HepG2 (cell line): ENCODE data around the gene PLAAT3. TPM values are rescaled to one million over a fixed set of nuclear protein-coding genes. Genes with fewer than 3 reads are reported as not detected.

Experiments used
- DMTF1 ChIP-seq: sonication (generic); formaldehyde crosslinking; IDR thresholded peaks from 2 replicates; pipeline ENCODE4 v1.4.0; 2020; ENCODE audit warnings: mild to moderate bottlenecking, missing genetic modification reagents
- ETV5 ChIP-seq: IDR thresholded peaks from 2 replicates; pipeline ENCODE4 v1.6.1; 2018; ENCODE audit warnings: missing biosample characterization, missing genetic modification reagents, inconsistent platforms, borderline replicate concordance
- FOXA3 ChIP-seq: IDR thresholded peaks from 2 replicates; pipeline ENCODE4 v1.6.1; 2016; ENCODE audit warnings: missing genetic modification reagents, missing compliant biosample characterization
- HNRNPL ChIP-seq: fragments of 200-400 bp; formaldehyde crosslinking; IDR thresholded peaks from 2 replicates; pipeline ENCODE4 v1.6.1; 2017; ENCODE audit warnings: mild to moderate bottlenecking, low read depth, low read length
- JARID2 ChIP-seq: sonication (generic); formaldehyde crosslinking; IDR thresholded peaks from 2 replicates; pipeline ENCODE4 v1.8.1; 2023; ENCODE audit warnings: missing genetic modification reagents, inconsistent platforms; ENCODE audit not compliant: insufficient replicate concordance
- JUNB ChIP-seq: sonication (generic); formaldehyde crosslinking; IDR thresholded peaks from 2 replicates; pipeline ENCODE4 v1.8.0; 2022; ENCODE audit warnings: missing genetic modification reagents, mild to moderate bottlenecking, borderline replicate concordance
- MAFK ChIP-seq, 2 experiments: IDR thresholded peaks in 1 of 2; conservative IDR thresholded peaks in 1 of 2; 2 replicates each; pipeline ENCODE4 v1.6.1; 2011; ENCODE audit warnings: improper control_type of control experiment in 2 of 2, low read length in 2 of 2
- MIER2 ChIP-seq: IDR thresholded peaks from 2 replicates; pipeline ENCODE4 v1.6.1; 2016; ENCODE audit warnings: missing biosample characterization, missing genetic modification reagents
- NCOR1 ChIP-seq: fragments of 200-600 bp; sonication (generic); IDR thresholded peaks from 2 replicates; pipeline ENCODE4 v1.7.0; 2017; ENCODE audit warnings: antibody characterized with exemption, low read length, borderline replicate concordance
- NFIB ChIP-seq: sonication (generic); formaldehyde crosslinking; IDR thresholded peaks from 2 replicates; pipeline ENCODE4 v1.9.0; 2021; ENCODE audit warnings: missing genetic modification reagents, mild to moderate bottlenecking, borderline replicate concordance
- NFKBIZ ChIP-seq: IDR thresholded peaks from 2 replicates; pipeline ENCODE4 v1.6.1; 2018; ENCODE audit warnings: missing genetic modification reagents, missing compliant biosample characterization
- NR2F2 ChIP-seq: IDR thresholded peaks from 2 replicates; pipeline ENCODE4 v1.6.1; 2012; ENCODE audit warnings: low read depth, inconsistent platforms, borderline replicate concordance
- PAF1 ChIP-seq: IDR thresholded peaks from 2 replicates; pipeline ENCODE4 v1.6.1; 2016; ENCODE audit warnings: missing genetic modification reagents, missing compliant biosample characterization
- RAD51 ChIP-seq: fragments of 450-650 bp; IDR thresholded peaks from 2 replicates; pipeline ENCODE4 v1.6.1; 2016; ENCODE audit warnings: borderline replicate concordance
- RBAK ChIP-seq: sonication (generic); formaldehyde crosslinking; IDR thresholded peaks from 2 replicates; pipeline ENCODE4 v1.5.1; 2020; ENCODE audit warnings: mild to moderate bottlenecking, missing genetic modification reagents
- RFXAP ChIP-seq: sonication (generic); formaldehyde crosslinking; IDR thresholded peaks from 2 replicates; pipeline ENCODE4 v1.4.0; 2020; ENCODE audit warnings: missing genetic modification reagents, borderline replicate concordance
- SOX5 ChIP-seq: IDR thresholded peaks from 2 replicates; pipeline ENCODE4 v1.6.1; 2016; ENCODE audit warnings: borderline replicate concordance
- TCF12 ChIP-seq, 2 experiments: fragments of 450-650 bp in 1 of 2; sonication (generic) in 1 of 2; formaldehyde crosslinking in 1 of 2; IDR thresholded peaks; 2 replicates each; pipeline versions ENCODE4 v1.6.1 to v1.8.0; 2017 to 2022; ENCODE audit warnings: antibody characterized with exemption in 1 of 2, mild to moderate bottlenecking in 1 of 2, missing genetic modification reagents in 1 of 2, moderate library complexity in 1 of 2
- ZBTB34 ChIP-seq: sonication (generic); formaldehyde crosslinking; IDR thresholded peaks from 2 replicates; pipeline ENCODE4 v1.8.0; 2022; ENCODE audit warnings: mild to moderate bottlenecking, missing genetic modification reagents
- ZMAT5 ChIP-seq: sonication (generic); formaldehyde crosslinking; IDR thresholded peaks from 2 replicates; pipeline ENCODE4 v1.5.0; 2020; ENCODE audit warnings: mild to moderate bottlenecking, low read depth, missing genetic modification reagents, borderline replicate concordance
- ZSCAN22 ChIP-seq: sonication (generic); formaldehyde crosslinking; IDR thresholded peaks from 2 replicates; pipeline ENCODE4 v1.4.0; 2020; ENCODE audit warnings: mild to moderate bottlenecking, missing genetic modification reagents
- polyA plus RNA-seq, 8 experiments: library from polyadenylated mRNA; depleted of rRNA in 3 of 8; stranded (reverse) in 7 of 8; unstranded in 1 of 8; fragments of >200 nt; fragmentation: Illumina TruSeq in 4 of 8; extraction: Trizol in 4 of 8; gene quantifications; 2 replicates each; pipeline versions ENCODE4 v1.2.1 to v1.2.3, GENCODE V29; 2011 to 2016; ENCODE audit warnings: low read depth in 4 of 8, missing spikeins in 1 of 8, mixed read lengths in 1 of 8; ENCODE audit not compliant: insufficient read depth in 1 of 8
- total RNA-seq, 5 experiments: library from RNA; depleted of rRNA; stranded (reverse); fragments of >200 nt; fragmentation: Illumina TruSeq; extraction: Trizol; gene quantifications; 2 replicates each; pipeline ENCODE4 v1.2.3, GENCODE V29; 2016; ENCODE audit warnings: low read depth in 1 of 5
- TF ChIP-seq, protein P1 (sequence below): sonication (generic); formaldehyde crosslinking; IDR thresholded peaks from 2 replicates; pipeline ENCODE4 v1.4.0; 2020; ENCODE audit warnings: missing genetic modification reagents
- TF ChIP-seq, protein P2 (sequence below): sonication (generic); formaldehyde crosslinking; conservative IDR thresholded peaks from 2 replicates; pipeline ENCODE4 v1.4.0; 2020; ENCODE audit warnings: missing genetic modification reagents

The PLAAT3 gene
- total and polyA plus RNA-seq, 2 of the 13 experiments (the other 11 are each of a cell fraction or from before 2014, with no cell fraction given): 9.3 to 16.4 TPM

DNA sequence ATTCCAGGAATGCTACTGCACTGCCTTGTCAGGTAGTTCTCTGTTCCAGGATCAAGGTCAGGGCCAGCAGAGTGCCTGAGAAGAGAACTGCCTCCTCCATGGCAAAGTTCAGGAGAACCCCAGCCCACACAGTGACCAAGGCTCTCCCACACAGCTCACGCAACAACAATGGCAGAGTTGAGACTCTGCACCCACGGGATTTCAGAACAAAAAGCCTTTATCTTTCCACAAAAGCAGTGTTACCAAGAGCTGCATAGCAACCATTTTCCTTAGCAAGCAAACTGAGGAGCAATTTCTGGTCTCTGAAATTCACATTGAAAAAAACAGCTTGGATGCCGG lies 11.1 kb downstream of the PLAAT3 start (continued):
- no peak for TF ChIP-seq TCF12 (IDR thresholded peaks at IDR 0.05)
- no peak for TF ChIP-seq TCF12 (CRISPR knock-in tag; IDR thresholded peaks at IDR 0.05)
- TF ChIP-seq FOXA3 (CRISPR knock-in tag): peak; percentile 64
- TF ChIP-seq NCOR1: peak; percentile 70; the same call in 1 of the 2 replicates
- TF ChIP-seq RAD51: no peak
- TF ChIP-seq ZBTB34 (CRISPR knock-in tag): no peak
- TF ChIP-seq, protein P1, sequence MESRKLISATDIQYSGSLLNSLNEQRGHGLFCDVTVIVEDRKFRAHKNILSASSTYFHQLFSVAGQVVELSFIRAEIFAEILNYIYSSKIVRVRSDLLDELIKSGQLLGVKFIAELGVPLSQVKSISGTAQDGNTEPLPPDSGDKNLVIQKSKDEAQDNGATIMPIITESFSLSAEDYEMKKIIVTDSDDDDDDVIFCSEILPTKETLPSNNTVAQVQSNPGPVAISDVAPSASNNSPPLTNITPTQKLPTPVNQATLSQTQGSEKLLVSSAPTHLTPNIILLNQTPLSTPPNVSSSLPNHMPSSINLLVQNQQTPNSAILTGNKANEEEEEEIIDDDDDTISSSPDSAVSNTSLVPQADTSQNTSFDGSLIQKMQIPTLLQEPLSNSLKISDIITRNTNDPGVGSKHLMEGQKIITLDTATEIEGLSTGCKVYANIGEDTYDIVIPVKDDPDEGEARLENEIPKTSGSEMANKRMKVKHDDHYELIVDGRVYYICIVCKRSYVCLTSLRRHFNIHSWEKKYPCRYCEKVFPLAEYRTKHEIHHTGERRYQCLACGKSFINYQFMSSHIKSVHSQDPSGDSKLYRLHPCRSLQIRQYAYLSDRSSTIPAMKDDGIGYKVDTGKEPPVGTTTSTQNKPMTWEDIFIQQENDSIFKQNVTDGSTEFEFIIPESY: 0 out of 2 replicates have a peak, but pooled peaks have one; percentile 21
- TF ChIP-seq JARID2 (CRISPR knock-in tag): no peak
- 0 out of 2 replicates have a peak, but pooled peaks have one; percentile 32 for TF ChIP-seq NFKBIZ (CRISPR knock-in tag)
- no peak for TF ChIP-seq JUNB
- TF ChIP-seq DMTF1 (CRISPR knock-in tag): no peak
- peak; percentile 27; the same call in 1 of the 2 replicates for TF ChIP-seq ETV5 (CRISPR knock-in tag)
- TF ChIP-seq RFXAP: no peak
- no peak for TF ChIP-seq ZMAT5 (CRISPR knock-in tag)
- TF ChIP-seq RBAK (CRISPR knock-in tag): no peak
- TF ChIP-seq MAFK (conservative IDR thresholded peaks at IDR 0.05 in 1 of 2, IDR thresholded peaks at IDR 0.05 in 1 of 2; ENCODE audit: low read length in 2 of 2): peak; percentile 21 to 23; a peak in 1 of 4 replicates
- no peak for TF ChIP-seq NFIB (CRISPR knock-in tag)
- peak; percentile 54; the same call in 1 of the 2 replicates for TF ChIP-seq MIER2 (CRISPR knock-in tag)
- TF ChIP-seq NR2F2: peak; percentile 46; the same call in 1 of the 2 replicates
- no peak for TF ChIP-seq ZSCAN22
- TF ChIP-seq, protein P2, sequence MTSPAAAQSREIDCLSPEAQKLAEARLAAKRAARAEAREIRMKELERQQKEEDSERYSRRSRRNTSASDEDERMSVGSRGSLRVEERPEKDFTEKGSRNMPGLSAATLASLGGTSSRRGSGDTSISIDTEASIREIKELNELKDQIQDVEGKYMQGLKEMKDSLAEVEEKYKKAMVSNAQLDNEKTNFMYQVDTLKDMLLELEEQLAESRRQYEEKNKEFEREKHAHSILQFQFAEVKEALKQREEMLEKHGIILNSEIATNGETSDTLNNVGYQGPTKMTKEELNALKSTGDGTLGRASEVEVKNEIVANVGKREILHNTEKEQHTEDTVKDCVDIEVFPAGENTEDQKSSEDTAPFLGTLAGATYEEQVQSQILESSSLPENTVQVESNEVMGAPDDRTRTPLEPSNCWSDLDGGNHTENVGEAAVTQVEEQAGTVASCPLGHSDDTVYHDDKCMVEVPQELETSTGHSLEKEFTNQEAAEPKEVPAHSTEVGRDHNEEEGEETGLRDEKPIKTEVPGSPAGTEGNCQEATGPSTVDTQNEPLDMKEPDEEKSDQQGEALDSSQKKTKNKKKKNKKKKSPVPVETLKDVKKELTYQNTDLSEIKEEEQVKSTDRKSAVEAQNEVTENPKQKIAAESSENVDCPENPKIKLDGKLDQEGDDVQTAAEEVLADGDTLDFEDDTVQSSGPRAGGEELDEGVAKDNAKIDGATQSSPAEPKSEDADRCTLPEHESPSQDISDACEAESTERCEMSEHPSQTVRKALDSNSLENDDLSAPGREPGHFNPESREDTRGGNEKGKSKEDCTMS (CRISPR knock-in tag): no peak
- TF ChIP-seq PAF1 (CRISPR knock-in tag): no peak
- no peak for TF ChIP-seq HNRNPL
- peak; percentile 99 for TF ChIP-seq SOX5
